Tibial artery (tissue), 4 donors: Measurements from ENCODE around the gene DPEP2NB.
"Not testable (repeated sequence)": the region's sequence is repeated elsewhere in the genome, so short reads cannot be mapped to it uniquely, and the experiment has no call there.

Source experiments
- DNase-seq, 2 donors: peaks; one replicate each; pipeline ENCODE4 v3.0.0-alpha.2; 2019
- H3K27ac ChIP-seq, 2 donors: fragments of 200-600 bp; sonication (generic) in 1 of 2; 1 replicate in 1 of 2; 2 replicates in 1 of 2; pipeline ENCODE4 v1.5.1; 2018 to 2019; ENCODE audit warnings: mild to moderate bottlenecking in 1 of 2
- H3K27me3 ChIP-seq, 2 donors: fragments of 200-600 bp; sonication (generic) in 1 of 2; one replicate each; pipeline versions ENCODE4 v1.5.1 to v1.6.0; 2016 to 2019
- H3K36me3 ChIP-seq, 3 donors: fragments of 200-600 bp; sonication (generic) in 2 of 3; one replicate each; pipeline ENCODE4 v1.5.1; 2016 to 2019; ENCODE audit warnings: mild to moderate bottlenecking in 2 of 3
- H3K4me1 ChIP-seq, 4 donors: fragments of 200-600 bp; sonication (generic) in 2 of 4; 1 replicate in 3 of 4; 2 replicates in 1 of 4; pipeline ENCODE4 v1.5.1; 2016 to 2019
- H3K4me3 ChIP-seq, 2 donors: fragments of 200-600 bp; sonication (generic) in 1 of 2; 1 replicate in 1 of 2; 2 replicates in 1 of 2; pipeline ENCODE4 v1.5.1; 2018 to 2019; ENCODE audit warnings: mild to moderate bottlenecking in 2 of 2
- H3K9me3 ChIP-seq, 3 donors: fragments of 200-600 bp; sonication (generic) in 1 of 3; one replicate each; pipeline ENCODE4 v1.5.1; 2016 to 2019
- intact Hi-C: fragments of 100-400 bp; cut with DNase I; formaldehyde crosslinking; loops from one replicate; pipeline ENCODE4 v1.15.0; 2023; ENCODE audit warnings: low total_unique reads
- TF ChIP-seq, protein P1 (sequence below), 2 experiments: fragments of 200-600 bp in 1 of 2; fragments of 450-650 bp in 1 of 2; IDR thresholded peaks; one replicate each; pipeline ENCODE4 v1.5.1; 2017 to 2019; ENCODE audit warnings: antibody characterized with exemption in 2 of 2, mild to moderate bottlenecking in 1 of 2, moderate library complexity in 1 of 2

The DPEP2NB gene

DNA sequence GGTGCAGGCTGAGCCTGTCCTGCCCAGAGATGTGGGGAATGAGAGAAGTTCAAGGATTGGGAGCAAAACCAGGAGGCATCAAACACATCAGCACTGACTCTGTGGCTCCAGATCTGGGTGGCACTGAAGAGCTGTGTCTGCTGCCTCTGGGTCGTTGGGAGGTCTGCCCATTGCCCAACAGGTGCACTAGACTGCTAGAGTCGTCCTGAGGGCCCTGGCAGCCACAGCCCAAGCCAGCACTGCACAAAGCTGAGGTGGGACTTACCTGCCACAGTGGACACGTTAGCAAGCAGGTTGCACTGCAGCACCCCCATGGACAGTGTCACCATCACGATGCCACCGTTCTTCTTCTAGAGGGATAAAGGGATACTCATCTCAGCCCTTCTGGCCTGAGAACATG lies 38.7 kb downstream of the DPEP2NB start:
- H3K9me3 ChIP-seq: no peaks in the 10 kb centered on the region
- TF ChIP-seq, protein P1, sequence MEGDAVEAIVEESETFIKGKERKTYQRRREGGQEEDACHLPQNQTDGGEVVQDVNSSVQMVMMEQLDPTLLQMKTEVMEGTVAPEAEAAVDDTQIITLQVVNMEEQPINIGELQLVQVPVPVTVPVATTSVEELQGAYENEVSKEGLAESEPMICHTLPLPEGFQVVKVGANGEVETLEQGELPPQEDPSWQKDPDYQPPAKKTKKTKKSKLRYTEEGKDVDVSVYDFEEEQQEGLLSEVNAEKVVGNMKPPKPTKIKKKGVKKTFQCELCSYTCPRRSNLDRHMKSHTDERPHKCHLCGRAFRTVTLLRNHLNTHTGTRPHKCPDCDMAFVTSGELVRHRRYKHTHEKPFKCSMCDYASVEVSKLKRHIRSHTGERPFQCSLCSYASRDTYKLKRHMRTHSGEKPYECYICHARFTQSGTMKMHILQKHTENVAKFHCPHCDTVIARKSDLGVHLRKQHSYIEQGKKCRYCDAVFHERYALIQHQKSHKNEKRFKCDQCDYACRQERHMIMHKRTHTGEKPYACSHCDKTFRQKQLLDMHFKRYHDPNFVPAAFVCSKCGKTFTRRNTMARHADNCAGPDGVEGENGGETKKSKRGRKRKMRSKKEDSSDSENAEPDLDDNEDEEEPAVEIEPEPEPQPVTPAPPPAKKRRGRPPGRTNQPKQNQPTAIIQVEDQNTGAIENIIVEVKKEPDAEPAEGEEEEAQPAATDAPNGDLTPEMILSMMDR (IDR thresholded peaks at IDR 0.05): no peak
- no peak overlapping the region for H3K4me3 ChIP-seq
- no peaks in the 10 kb centered on the region for H3K4me1 ChIP-seq
- H3K27me3 ChIP-seq: peaks cover 0 to 24% of the 10 kb centered on the region in 2 donors
- no peak overlapping the region for H3K27ac ChIP-seq
- intact Hi-C loops: no loop called here
- no peaks in the 10 kb centered on the region for H3K36me3 ChIP-seq
- DNase-seq: no peak

DNA sequence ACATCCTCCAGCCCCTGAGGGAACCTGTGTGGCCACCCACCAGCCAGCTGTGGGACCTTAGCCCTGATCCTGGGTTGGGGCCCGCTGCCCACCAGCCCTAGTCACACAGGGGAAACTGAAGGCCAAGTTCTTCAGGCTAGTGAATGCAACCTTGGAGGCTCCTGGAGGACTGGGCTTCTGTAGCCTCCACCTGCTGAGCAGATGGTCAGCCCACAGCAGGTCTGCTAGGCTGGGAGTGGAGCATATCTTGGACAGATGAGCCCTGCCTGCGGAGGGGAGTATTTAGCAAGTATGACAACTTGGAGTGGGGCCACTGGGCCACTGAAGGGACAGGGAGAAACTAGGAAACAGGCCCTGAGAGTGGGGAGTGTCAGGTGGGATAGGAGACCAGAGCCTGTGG lies 39.5 kb downstream of the DPEP2NB start:
- H3K4me3 ChIP-seq: no peak overlapping the region
- no peaks in the 10 kb centered on the region for H3K9me3 ChIP-seq
- no peak for DNase-seq
- peaks cover 0 to 24% of the 10 kb centered on the region in 2 donors for H3K27me3 ChIP-seq
- no peak overlapping the region for H3K27ac ChIP-seq
- TF ChIP-seq, protein P1 (IDR thresholded peaks at IDR 0.05): no peak
- no peaks in the 10 kb centered on the region for H3K4me1 ChIP-seq
- intact Hi-C loops: no loop called here
- H3K36me3 ChIP-seq: no peaks in the 10 kb centered on the region

DNA sequence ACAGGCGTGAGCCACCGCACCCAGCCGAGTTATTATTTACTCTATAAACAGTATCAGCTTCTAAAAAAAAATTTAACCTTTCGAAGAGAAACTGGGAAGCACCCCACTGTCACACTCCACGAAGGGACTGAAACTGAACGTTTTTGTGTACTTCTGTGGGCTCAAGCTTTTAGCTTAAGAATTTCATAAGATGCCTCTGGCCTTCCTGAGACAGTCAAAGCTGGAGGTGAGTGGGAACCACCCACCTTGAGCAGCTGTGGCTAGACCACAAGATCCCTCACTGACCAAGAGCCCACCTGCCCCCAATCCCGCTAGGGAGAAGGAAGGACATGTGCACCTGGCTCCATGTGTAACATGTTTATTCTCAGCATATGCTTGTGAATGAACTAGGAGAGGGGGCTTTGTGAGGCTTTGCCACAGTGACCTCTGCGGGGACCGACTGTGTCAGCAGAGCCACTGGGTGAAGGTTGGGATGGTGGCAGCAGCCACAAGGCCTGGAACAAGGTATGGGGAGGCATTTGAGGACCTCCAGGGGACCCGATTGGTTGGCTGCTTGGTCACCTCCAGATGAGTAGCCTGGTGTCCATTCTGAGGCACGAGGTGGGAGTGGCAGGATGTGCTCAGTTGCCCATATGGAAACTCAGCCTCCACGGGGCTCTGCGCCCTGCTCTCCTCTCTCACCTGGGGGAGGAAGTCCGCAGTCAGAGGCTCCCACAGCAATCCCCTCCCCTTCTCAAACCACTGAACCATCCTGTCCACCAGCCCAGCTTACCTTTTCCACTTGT lies 40.2 kb downstream of the DPEP2NB start:
- H3K36me3 ChIP-seq: no peaks in the 10 kb centered on the region
- no peaks in the 10 kb centered on the region for H3K9me3 ChIP-seq
- peaks cover 0 to 19% of the 10 kb centered on the region in 2 donors for H3K27me3 ChIP-seq
- H3K4me3 ChIP-seq: no peak overlapping the region
- intact Hi-C loops: no loop called here
- H3K4me1 ChIP-seq: no peaks in the 10 kb centered on the region
- DNase-seq: no peak
- no peak overlapping the region for H3K27ac ChIP-seq
- TF ChIP-seq, protein P1 (IDR thresholded peaks at IDR 0.05): no peak

DNA sequence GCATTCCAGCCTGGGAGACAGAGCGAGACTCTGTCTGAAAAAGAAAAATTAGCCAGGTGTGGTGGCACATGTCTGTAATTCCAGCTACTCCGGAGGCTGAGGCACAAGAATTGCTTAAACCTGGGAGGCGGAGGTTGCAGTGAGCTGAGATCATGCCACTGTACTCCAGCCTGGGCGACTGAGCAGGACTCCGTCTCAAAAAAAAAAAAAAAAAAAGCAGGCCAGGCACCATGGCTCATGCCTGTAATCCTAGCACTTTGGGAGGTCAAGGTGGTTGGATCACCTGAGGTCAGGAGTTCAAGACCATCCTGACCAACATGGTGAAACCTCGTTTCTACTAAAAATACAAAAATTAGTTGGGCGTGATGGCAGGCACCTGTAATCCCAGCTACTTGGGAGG lies 43.4 kb downstream of the DPEP2NB start:
- H3K9me3 ChIP-seq, intact Hi-C loops, DNase-seq, H3K4me3 ChIP-seq, H3K36me3 ChIP-seq, H3K4me1 ChIP-seq, H3K27me3 ChIP-seq, H3K27ac ChIP-seq: not testable (repeated sequence)

GRCh38 chr16:67971111-67971510 lies 44.6 kb downstream of the DPEP2NB start:
- Histone ChIP-seq H3K27ac (no peak overlapping the region), H3K4me3 (no peak overlapping the region), H3K4me1 (peaks cover 0 to 21% (median 17%) of the 10 kb centered on the region in 4 donors), H3K27me3 (no peaks in the 10 kb centered on the region), H3K9me3 (no peaks in the 10 kb centered on the region), H3K36me3 (no peaks in the 10 kb centered on the region)
- DNase-seq: no peak
- intact Hi-C loops: no loop called here
- TF ChIP-seq, protein P1 (IDR thresholded peaks at IDR 0.05): no peak

GRCh38 chr16:67969254-67970039 lies 46.3 kb downstream of the DPEP2NB start:
- Histone ChIP-seq H3K27me3 (no peaks in the 10 kb centered on the region), H3K9me3 (no peaks in the 10 kb centered on the region), H3K4me1 (peaks cover 0 to 38% (median 32%) of the 10 kb centered on the region in 4 donors), H3K4me3 (peak overlapping the region; percentile 93 to 98), H3K27ac (peak overlapping the region; percentile 95 to 96), H3K36me3 (no peaks in the 10 kb centered on the region)
- intact Hi-C loops: no loop called here
- no peak for DNase-seq
- TF ChIP-seq, protein P1 (IDR thresholded peaks at IDR 0.05): no peak
